GM21723 (cell line): ENCODE data around the gene CAP2.
"Not testable (repeated sequence)": the region's sequence is repeated elsewhere in the genome, so short reads cannot be mapped to it uniquely, and the experiment has no call there.

ENCODE experiments used
- ATAC-seq: cut with Tn5 transposase; IDR thresholded peaks from one replicate; pipeline ENCODE4 v1.9.1; 2021; ENCODE audit warnings: mild to moderate bottlenecking, moderate library complexity; ENCODE audit not compliant: unreplicated experiment

Gene CAP2

DNA sequence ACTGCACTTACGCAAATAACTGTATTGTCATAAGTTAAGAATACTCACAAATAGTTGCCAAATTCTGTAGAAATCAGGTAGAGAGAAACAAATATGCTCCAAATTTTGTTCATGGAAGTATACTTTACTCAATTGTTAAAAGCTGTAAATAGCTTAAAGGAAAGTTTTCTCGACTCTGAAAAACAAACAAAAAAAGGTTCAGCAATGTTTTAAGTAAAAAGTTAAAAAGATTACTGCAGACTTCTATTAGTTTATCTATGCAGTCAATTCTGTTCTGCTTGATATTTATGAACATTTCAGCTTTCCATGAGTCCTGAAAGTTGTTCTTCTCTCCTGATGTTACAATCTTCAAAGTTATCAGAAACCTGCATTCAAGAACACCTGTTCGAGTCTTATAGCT is 169.2 kb downstream of the CAP2 start:
- no peak for ATAC-seq

DNA sequence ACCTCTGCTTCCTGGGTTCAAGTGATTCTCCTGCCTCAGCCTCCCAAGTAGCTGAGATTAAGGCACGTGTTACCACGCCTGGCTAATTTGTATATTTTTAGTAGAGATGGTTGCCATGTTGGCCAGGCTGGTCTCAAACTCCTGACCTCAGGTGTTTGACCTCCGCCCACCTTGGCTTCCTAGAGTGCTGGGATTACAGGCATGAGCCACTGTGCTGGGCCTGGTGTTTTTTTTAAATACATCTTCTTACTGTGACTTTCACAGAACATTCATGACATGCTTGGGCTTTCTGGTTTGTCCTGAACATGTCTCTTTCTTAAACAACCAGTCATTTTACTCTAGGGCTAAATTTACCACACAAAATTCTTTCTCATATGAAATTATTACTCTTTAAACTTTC is 172.0 kb downstream of the CAP2 start:
- no peak for ATAC-seq

DNA sequence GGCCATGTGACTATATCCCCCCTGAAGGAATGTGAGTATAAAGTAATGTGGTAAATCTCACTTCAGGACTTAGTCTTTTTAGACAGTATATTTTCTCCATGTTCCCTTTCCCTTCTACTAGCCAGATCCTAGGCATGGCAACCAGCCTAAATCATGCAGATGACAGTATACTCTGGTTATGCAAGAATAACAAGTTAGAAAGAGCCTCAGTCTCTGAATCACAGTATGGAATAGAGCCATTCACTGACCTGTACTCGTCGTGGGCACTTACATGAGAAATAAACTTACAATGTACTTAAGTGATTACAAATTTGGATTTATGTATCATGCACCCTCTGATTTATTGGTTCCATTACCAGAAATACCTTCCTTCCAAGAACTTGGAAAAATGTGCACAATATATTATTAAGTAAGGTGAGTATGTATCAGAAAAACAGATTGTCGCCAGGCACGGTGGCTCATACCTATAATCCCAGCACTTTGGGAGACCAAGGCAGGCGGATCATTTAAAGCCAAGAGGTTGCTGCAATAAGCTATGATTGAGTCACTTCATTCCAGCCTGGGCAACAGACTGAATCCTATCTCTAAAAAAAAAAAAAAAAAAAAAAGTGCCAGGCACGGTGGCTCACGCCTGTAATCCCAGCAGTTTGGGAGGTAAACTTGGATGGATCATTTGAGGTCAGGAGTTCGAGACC is 181.6 kb downstream of the CAP2 start:
- no peak for ATAC-seq

DNA sequence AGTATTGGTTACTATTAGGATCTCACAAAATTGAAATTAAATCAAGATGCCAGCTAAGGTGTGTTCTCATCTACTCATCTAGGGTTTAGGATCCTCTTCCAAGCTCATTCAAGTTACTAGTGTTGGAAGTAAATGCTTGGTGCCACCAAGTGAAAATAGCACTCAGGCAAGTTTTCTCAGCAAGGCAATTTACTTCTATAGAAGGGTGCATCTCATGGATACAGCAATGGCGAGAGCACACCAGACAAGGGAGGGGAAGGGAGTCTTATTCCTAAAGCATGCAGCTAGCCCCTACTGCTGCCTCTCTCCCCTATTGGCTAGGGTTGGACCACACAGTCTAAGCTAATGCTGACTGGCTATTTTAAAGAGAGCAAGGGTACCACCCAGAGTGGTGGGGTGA is 183.7 kb downstream of the CAP2 start:
- ATAC-seq: no peak

DNA sequence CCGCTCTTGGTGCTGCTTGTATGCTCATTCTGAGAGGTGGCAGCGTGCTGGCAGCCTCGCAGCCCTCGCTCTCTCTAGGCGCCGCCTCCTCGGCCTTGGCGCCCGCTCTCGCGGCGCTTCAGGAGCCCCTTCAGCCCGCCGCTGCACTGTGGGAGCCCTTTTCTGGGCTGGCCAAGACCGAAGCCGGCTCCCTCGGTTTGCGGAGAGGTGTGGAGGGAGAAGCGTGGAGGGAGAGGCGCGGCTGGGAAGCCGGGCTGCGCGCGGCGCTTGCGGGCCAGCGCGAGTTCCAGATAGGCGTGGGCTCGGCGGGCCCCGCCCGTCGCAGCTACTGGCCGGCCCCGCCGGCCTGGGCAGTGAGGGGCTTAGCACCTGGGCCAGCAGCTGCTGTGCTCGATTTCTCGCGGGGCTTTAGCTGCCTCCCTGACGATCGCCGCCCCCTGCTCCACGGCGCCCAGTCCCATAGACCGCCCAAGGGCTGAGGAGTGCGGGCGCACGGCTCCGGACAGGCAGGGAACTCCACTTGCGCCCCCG is 187.2 kb downstream of the CAP2 start:
- no peak for ATAC-seq

DNA sequence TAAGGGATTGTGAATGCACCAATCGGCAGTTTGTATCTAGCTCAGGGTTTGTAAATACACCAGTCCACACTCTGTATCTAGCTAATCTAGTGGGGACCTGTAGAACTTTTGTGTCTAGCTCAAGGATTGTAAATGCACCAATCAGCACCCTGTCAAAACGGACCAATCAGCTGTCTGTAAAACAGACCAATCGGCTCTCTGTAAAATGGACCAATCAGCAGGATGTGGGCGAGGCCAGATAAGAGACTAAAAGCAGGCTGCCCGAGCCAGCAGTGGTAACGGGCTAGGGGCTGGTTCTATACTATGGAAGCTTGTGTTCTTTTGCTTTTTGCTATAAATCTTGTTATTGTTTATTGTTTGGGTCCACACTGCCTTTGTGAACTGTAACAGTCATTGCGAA is 187.9 kb downstream of the CAP2 start:
- ATAC-seq: not testable (repeated sequence)

DNA sequence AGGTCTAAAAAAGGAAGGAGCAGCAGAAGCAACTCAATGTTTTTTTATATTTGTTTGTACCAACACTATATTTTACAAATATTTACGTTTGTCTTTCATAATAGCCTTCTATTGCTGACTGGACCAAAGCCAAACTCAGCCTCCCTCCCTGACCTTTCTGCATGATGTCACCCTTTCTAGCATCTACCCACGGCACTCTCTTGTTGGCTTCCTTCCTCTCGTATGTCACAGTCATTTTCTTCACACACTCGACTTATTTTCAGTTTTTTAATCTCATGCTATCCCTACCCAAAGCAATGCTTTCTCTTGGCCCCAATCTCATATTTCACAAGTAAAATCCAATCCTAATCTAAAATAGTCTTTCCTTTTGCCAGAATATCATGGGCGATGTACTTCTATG is 190.4 kb downstream of the CAP2 start:
- no peak for ATAC-seq

DNA sequence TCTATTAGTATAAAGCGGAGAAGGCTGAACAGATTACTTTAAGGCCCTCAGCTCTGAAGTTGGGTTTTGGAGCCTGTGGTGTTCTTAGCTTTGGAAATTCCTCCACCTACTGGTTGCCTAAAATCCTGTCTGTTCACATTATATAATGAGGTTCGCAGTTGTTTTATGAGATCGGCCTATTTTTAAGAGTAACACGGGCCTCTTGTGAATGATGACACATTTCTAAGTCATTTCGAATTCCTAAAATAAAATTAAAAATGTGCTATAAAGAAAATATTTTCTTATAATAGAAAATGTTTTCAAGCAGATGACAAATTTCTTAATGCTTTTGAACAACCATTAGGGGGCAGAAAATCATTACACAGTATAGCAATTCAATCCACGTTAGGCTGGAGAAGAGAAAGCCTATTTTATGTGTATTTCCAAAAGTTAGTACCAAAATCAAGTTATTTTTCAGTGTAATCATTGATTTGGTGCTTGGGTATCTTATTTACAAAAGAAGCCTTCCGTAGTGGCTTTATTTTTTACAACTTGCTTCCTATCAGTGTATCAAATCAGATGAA is 190.9 kb downstream of the CAP2 start:
- ATAC-seq: peak; percentile 71

DNA sequence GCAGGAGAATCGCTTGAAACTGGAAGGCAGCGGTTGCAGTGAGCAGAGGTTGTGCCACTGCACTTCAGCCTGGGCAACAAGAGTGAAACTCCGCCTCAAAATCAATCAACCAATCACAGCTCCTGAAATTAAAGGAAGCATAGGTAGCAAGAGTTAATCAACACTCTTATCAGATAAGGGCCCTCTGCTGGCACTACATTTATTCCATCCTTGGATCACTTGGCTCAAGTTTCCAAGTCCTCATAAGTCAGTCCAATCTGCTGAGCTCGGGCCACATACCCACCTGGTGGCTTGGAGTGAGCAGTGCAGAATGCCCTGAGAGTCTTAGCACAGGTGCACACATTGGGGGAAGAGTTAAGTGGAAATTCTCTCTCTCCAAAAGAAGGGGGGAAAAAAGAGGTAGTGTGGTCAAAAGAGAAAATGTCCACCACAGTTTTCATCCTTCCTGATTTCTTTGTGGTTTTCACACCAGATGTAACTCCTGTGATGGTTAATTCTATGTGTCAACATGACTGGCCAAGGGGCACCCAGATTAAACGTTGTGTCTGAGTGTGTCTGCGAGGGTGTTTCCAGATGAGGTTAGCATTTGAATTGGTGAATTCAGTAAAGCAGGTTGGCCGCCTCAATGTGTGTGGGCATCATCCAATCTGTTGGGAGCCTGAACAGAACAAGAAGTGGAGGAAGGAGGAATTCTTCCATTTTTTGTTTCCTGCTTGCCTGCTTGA is 192.5 kb downstream of the CAP2 start:
- ATAC-seq: no peak

DNA sequence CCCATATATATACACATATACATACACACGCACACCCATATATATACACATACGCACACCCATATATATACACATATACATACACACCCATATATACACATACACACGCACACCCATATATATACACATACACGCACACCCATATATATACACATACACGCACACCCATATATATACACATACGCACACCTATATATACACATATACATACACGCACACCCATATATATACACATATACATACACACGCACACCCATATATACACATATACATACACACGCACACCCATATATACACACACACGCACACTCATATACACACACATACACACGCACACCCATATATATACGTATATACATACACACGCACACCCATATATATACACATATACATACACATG is 193.2 kb downstream of the CAP2 start:
- not testable (repeated sequence) for ATAC-seq

DNA sequence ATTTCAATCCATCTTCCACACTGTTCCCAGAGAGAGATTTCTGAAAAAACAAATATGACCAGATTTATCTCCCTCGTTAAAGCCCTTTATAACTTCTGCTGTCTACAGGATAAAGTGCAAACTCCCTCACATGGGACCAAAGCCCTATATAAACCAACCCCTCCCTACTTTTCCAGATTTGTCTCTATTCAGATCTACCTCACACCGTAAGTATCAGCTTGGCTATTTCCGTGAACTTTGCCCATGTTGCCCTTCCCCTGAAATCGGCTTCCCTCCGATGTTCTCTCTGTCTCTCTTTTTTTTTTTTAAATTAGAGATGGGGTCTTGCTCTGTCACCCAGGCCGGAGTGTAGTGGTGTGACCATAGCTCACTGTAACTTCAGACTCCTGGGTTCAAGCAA is 194.6 kb downstream of the CAP2 start:
- no peak for ATAC-seq

DNA sequence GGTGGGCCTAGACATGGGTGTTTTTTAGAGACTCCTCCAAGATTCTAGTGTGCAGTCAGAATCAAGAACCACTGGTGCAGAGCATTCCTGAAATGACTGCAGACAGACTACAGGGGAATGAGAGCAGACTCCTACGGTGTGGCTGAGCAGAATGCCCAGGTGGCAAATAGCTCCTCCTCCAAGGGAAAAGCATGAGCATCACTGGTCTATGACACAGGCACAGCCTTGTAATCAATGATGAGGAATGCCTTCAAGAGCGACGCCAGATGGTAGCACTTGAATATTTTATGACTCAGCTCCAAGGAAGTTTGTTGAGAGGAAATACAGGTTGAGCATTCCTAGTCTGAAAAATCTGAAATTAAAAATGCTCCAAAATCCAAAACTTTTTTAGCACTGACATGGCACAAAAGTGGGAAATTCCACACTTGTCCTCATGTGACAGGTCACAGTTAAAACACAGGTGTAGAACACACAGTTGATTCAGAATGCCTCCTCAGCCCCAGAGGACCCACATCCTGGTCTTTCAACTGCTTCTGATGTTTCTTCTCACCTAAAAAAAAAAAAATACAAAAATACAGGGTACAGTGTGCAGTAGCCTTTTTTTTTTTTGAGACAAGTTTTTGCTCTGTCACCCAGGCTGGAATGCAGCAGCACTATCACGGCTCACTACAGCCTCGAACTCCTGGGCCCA is 196.2 kb downstream of the CAP2 start:
- ATAC-seq: no peak

DNA sequence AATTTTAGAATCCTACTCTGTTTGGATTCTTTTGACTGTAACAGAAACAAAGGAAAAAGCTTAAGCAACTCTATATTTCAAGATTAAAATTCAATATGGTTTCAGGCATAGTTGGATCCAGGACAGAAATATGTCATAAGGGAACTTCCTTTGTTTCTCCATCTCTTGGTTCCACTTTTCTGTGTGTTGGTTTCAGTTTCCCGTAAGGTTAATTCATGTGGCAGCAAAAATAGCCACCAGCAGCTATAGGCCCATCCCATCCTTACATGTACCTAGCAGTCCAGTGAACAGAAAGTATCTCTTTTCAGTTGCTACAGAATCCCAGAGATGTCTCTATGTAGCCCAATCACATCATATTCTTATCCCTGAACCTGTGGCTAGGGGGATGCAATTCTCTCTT is 197.9 kb downstream of the CAP2 start:
- no peak for ATAC-seq

DNA sequence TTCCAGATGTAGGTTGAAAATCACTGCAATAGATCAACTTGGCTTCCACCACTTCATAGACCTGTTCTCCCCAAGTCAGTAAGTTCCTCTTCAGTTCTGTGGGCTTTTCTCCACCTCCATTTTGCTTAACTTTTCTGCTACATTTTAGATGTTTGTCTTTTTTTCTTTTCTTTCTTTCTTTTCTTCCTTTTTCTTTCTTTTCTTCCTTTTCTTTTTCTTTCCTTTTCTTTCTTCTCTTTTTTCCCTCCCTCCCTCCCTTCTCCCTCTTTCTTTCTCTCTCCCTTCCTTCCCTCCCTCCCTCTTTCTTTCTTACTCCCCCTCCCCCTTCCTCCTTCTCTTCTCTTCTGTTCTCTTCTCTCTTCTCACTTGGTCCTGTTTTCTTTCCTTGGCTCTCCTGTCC is 199.9 kb downstream of the CAP2 start:
- ATAC-seq: no peak

DNA sequence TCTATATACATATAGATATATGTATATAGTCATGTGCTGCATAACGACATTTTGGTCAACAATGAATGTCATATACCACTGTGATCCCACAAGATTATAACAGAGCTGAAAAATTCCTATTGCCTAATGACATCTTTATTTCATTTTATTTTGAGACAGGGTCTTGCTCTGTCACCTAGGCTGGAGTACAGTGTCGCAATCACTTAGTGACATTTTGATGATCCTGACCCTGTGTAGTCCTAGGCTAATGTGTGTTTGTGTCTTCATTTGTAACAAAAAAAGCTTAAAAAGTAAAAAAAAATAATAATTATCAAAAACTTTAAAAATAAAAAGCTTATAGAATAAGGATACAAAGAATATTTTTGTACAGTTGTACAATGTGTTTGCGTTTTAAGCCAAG is 202.7 kb downstream of the CAP2 start:
- no peak for ATAC-seq

DNA sequence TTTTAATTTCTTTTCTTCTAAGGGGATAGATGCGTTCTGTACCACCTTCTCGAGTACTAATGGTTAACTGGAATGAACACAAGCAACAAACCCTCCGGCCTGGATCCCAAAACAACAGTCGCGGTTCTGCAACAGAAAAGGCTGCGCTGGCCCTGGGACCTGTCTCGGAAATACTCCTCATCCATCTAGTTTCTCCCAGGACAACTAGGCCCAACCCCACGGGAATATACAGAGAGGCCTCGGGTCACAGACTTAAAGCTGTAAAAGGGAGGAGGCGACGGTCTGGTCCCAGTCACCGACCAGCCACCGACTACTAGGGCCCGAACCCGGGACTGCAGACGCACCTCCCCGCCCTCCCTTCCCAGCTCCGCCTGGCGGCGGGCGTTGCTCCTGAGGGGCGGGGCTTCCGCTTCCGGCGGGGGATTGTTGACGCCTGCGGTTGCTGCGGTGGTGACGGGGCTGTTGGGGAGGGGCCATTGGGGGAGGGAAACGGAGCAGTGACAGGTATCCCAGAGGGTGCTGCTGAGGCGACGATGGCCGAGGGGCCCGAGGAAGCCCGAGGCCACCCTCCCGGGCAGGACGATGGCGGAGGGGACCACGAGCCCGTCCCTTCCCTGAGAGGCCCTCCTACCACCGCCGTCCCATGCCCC is 206.6 kb downstream of the CAP2 start, which contains the start of gene FAM8A1:
Gene FAM8A1, plus strand, starts transcription at position 426 of the 650 bp plus-strand sequence. Its CDS starts 108 bp downstream, at position 534.
- ATAC-seq: peak; percentile 89

DNA sequence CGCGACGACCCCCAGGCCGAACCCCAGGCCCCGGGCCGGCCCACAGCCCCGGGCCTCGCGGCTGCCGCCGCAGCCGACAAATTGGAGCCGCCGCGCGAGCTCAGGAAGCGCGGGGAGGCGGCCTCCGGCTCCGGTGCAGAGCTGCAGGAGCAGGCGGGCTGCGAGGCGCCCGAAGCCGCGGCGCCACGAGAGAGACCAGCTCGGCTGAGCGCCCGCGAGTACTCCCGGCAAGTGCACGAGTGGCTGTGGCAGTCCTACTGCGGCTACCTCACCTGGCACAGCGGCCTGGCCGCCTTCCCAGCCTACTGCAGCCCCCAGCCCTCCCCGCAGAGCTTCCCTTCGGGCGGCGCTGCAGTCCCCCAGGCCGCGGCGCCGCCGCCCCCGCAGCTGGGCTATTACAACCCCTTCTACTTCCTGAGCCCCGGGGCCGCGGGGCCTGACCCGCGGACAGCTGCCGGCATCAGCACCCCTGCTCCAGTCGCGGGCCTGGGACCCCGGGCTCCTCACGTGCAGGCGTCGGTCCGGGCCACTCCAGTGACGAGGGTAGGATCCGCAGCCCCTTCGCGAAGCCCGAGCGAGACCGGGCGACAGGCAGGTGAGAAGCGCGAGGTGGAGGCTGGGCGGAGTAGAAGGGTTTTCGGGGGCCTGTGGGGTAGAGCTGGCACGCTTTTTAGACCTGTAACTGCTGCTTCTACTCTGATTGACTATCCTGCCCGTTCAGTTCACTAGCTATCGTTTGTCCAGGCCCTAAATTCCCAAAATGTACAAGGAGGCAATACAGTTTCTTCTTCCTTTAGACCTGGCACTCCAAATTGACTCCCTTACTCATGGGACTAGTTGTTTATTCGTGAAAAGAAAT is 207.4 kb downstream of the CAP2 start:
- peak; percentile 66 for ATAC-seq

DNA sequence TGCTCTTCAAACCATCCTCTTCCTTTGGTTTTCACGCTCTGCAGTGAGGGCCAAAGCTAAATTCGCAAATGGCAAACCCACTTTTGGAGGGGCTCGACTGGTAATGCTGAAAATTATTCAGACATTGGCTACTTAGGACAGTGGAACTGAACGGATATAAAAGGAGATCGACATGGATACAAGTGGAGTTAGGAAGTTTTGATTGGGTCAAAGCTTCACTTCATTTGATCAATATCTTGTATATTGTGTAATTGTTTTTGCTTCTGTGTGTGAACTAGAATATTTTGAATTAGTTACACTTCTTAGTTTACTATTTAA is 207.9 kb downstream of the CAP2 start:
- no peak for ATAC-seq

DNA sequence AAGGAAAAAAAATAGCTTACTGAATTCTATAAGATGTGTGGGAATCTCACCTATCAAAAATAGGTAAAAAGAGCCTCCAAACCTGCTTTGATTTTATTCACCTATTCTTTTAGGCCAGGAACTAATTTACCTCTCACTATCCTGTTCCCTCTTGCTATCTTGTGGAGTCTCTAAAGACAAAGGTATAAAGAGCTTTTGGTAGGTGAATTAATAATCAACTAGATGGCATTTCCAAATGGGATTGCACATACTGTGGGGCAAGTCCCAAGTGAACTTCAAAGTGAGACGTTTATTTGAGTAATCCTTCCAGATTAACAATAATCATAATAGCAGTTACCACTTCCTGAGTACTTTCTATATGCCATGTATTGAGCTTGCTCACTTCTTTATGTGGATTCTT is 209.5 kb downstream of the CAP2 start:
- ATAC-seq: no peak

DNA sequence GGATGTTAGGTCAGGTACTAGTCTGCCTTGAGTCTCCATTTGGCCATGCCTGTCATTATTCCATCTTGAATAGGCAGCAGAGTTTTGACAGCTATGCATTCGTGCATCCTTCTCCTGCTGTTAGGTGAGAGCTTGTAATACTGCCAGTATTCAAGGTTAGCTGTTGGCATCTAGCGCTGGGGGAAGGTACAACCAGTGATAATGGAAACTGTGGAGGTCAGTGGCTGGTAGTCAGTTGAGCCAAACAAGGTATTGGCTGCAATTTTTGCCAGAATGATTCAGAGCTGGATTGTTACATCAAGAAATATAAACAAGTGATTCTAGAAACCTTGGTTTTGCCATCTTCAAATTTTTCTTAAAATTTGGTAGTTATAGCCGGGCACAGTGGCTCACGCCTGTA is 213.2 kb downstream of the CAP2 start:
- no peak for ATAC-seq
